ENCODE results near the gene YRDC. TPM values are rescaled to one million over a fixed set of nuclear protein-coding genes. Genes with fewer than 3 reads are reported as not detected.
A peak's percentile ranks its signal among the peaks of the same experiment; 100 is the strongest.

YRDC gene
- total RNA-seq, 1 donor from 2014 or later = 47.9 TPM

DNA sequence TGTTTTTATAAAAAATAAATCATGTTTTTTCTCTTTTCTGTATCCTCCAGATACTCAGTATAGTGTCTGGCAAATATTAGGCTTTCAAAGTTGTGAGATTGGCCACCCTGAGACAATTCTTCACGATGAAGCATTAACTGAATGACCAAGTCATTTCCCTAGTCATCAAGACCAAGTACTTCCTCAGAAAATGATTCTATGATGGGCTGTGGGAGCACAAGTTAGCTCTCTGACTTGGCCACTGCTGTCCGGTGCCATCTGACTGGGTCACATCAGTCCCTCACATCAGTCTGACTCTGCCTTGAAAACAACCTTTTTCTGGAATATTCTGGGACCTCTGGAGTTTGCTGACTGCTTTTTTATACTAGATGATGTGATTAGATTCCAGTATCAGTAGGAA, 13.5 kb upstream of the YRDC start:
- DNase-seq (ENCODE audit: low read depth) (no peak), FAIRE-seq (no peak)
- Histone ChIP-seq H3K36me3 (ENCODE audit: control insufficient read depth, insufficient read depth, low read length) (peaks cover 25% of the 10 kb centered on the region), H3K4me3 (ENCODE audit: low read depth, low read length) (no peak overlapping the region), H3K27me3 (ENCODE audit: control insufficient read depth, insufficient read depth, low read length) (no peaks in the 10 kb centered on the region)
- TF ChIP-seq, protein P1, sequence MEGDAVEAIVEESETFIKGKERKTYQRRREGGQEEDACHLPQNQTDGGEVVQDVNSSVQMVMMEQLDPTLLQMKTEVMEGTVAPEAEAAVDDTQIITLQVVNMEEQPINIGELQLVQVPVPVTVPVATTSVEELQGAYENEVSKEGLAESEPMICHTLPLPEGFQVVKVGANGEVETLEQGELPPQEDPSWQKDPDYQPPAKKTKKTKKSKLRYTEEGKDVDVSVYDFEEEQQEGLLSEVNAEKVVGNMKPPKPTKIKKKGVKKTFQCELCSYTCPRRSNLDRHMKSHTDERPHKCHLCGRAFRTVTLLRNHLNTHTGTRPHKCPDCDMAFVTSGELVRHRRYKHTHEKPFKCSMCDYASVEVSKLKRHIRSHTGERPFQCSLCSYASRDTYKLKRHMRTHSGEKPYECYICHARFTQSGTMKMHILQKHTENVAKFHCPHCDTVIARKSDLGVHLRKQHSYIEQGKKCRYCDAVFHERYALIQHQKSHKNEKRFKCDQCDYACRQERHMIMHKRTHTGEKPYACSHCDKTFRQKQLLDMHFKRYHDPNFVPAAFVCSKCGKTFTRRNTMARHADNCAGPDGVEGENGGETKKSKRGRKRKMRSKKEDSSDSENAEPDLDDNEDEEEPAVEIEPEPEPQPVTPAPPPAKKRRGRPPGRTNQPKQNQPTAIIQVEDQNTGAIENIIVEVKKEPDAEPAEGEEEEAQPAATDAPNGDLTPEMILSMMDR (IDR thresholded peaks at IDR 0.05; ENCODE audit: insufficient read depth, low read length, severe bottlenecking) = no peak

GRCh38 chr1:37817481-37817880, 9.5 kb upstream of the YRDC start:
- peak; percentile 13 for DNase-seq (ENCODE audit: low read depth)
- FAIRE-seq = peak; percentile 18
- H3K36me3 ChIP-seq (ENCODE audit: control insufficient read depth, insufficient read depth, low read length) = peaks cover 36% of the 10 kb centered on the region
- no peak overlapping the region for H3K4me3 ChIP-seq (ENCODE audit: low read depth, low read length)
- H3K27me3 ChIP-seq (ENCODE audit: control insufficient read depth, insufficient read depth, low read length) = no peaks in the 10 kb centered on the region
- TF ChIP-seq, protein P1 (IDR thresholded peaks at IDR 0.05; ENCODE audit: insufficient read depth, low read length, severe bottlenecking) = no peak

DNA sequence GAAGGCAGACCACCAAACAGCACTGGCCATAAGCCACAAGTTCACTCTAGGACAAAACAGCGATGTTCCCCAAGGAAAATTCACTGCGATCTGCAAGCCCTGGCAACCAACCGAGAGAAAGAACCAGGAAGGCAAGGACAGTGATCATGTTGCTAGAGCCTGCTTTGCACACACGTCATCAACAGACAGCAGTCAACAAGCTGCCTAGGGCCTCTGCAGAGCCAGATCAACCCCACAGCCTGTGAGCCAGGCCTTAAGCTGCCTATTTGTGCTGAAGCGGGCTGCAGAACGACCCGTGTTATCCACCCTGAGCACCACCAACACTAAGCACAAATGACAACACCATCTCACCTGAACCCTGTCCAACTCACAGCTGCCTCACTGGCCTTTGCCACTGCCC, 6.2 kb upstream of the YRDC start:
- H3K36me3 ChIP-seq (ENCODE audit: control insufficient read depth, insufficient read depth, low read length) = peaks cover 23% of the 10 kb centered on the region
- TF ChIP-seq, protein P1 (IDR thresholded peaks at IDR 0.05; ENCODE audit: insufficient read depth, low read length, severe bottlenecking) = no peak
- no peak for DNase-seq (ENCODE audit: low read depth)
- no peaks in the 10 kb centered on the region for H3K27me3 ChIP-seq (ENCODE audit: control insufficient read depth, insufficient read depth, low read length)
- no peak overlapping the region for H3K4me3 ChIP-seq (ENCODE audit: low read depth, low read length)
- peak; percentile 50 for FAIRE-seq

- Histone ChIP-seq H3K27me3 (ENCODE audit: control insufficient read depth, insufficient read depth, low read length) (no peaks in the 10 kb centered on the region), H3K36me3 (ENCODE audit: control insufficient read depth, insufficient read depth, low read length) (peaks cover 23% of the 10 kb centered on the region), H3K4me3 (ENCODE audit: low read depth, low read length) (no peak overlapping the region)
- TF ChIP-seq, protein P1 (IDR thresholded peaks at IDR 0.05; ENCODE audit: insufficient read depth, low read length, severe bottlenecking) = no peak
- no peak for DNase-seq (ENCODE audit: low read depth)
- no peak for FAIRE-seq
Observed at GRCh38 chr1:37813529-37814145, 5.6 kb upstream of the YRDC start.

DNA sequence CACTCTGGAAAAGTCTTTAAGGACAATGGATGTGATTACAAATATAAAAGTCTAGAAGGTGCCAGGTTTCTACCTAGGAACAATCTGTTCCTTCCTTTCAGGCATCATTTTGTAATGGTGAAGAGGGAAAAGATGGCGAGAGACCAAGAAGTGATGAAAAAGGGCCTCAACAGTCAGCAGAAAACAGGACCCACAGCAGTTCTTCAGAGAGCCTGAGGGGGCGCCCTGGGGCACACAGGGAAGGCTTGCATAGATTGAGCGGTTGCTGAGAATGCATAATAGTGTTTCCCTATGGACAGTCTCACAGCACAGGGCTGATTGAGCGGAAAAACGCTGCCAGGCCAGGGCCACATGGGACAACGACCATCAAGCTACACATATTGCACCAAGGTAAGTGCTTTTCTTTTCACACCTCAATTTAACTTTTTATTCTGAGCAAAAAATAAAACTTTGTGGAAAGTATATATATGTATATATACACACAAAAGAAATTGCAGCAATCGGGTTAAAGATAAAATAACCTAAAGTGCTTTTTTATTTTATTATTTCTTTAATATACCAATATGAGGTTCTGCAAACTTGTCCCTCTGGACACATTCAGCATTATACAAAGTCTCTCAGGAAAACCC, 3.1 kb upstream of the YRDC start:
- no peak overlapping the region for H3K4me3 ChIP-seq (ENCODE audit: low read depth, low read length)
- TF ChIP-seq, protein P1 (IDR thresholded peaks at IDR 0.05; ENCODE audit: insufficient read depth, low read length, severe bottlenecking) = peak; percentile 93
- H3K36me3 ChIP-seq (ENCODE audit: control insufficient read depth, insufficient read depth, low read length) = peaks cover 21% of the 10 kb centered on the region
- peak; percentile 62 for DNase-seq (ENCODE audit: low read depth)
- no peaks in the 10 kb centered on the region for H3K27me3 ChIP-seq (ENCODE audit: control insufficient read depth, insufficient read depth, low read length)
- FAIRE-seq = no peak
